Heart right ventricle (tissue), 16 donors: ENCODE results near the gene DBP. TPM values are rescaled to one million over a fixed set of nuclear protein-coding genes. Genes with fewer than 3 reads are reported as not detected.
A peak's percentile ranks its signal among the peaks of the same experiment; 100 is the strongest.

Experiments
- ATAC-seq, 8 donors: fragments of 200-7000 bp; cut with Tn5 transposase; one replicate each; pipeline ENCODE4 v1.9.1; 2020; ENCODE audit warnings: mild to moderate bottlenecking in 8 of 8, moderate library complexity in 8 of 8, moderate number of reproducible peaks in 1 of 8
- DNase-seq, 2 donors: peaks; one replicate each; pipeline ENCODE4 v3.0.0-alpha.2; 2020
- H3K27ac ChIP-seq, 10 donors: fragments of 200-600 bp; sonication (generic) in 2 of 10; one replicate each; pipeline versions ENCODE4 v1.5.0 to v1.8.0; 2020 to 2022; ENCODE audit warnings: mild to moderate bottlenecking in 3 of 10
- H3K27me3 ChIP-seq, 7 donors: fragments of 200-600 bp; one replicate each; pipeline ENCODE4 v1.8.0; 2021 to 2022; ENCODE audit warnings: mild to moderate bottlenecking in 2 of 7
- H3K36me3 ChIP-seq, 9 donors: fragments of 200-600 bp; sonication (generic) in 1 of 9; one replicate each; pipeline versions ENCODE4 v1.5.0 to v1.8.0; 2020 to 2022; ENCODE audit warnings: mild to moderate bottlenecking in 2 of 9
- H3K4me1 ChIP-seq, 9 donors: fragments of 200-600 bp; sonication (generic) in 1 of 9; one replicate each; pipeline versions ENCODE4 v1.5.0 to v1.8.0; 2020 to 2022; ENCODE audit warnings: mild to moderate bottlenecking in 4 of 9
- H3K4me3 ChIP-seq, 10 donors: fragments of 200-600 bp; sonication (generic) in 2 of 10; one replicate each; pipeline versions ENCODE4 v1.5.0 to v1.8.0; 2020 to 2022; ENCODE audit warnings: mild to moderate bottlenecking in 7 of 10, moderate library complexity in 2 of 10
- H3K9me3 ChIP-seq, 11 donors: fragments of 200-600 bp in 10 of 11; sonication (generic) in 2 of 11; one replicate each; pipeline versions ENCODE4 v1.5.0 to v1.8.0; 2013 to 2022; ENCODE audit warnings: mild to moderate bottlenecking in 2 of 11, control low read depth in 1 of 11, moderate library complexity in 1 of 11
- WGBS, 2 donors: extraction: QIAGEN DNeasy Blood & Tissue Kit; methylation state at CpG; one replicate each; pipeline ENCODE4 v1.1.7; 2013; ENCODE audit warnings: inconsistent platforms in 1 of 2; 5-methylcytosine and 5-hydroxymethylcytosine counted together
- intact Hi-C, 10 donors: fragments of 100-400 bp; cut with DNase I; formaldehyde crosslinking; loops; one replicate each; pipeline versions ENCODE4 v1.11.1 to v1.14.2; 2022
- polyA plus RNA-seq, 2 donors: library from polyadenylated mRNA; stranded (reverse); fragments of 200-250 nt; gene quantifications; one replicate each; pipeline ENCODE4 v1.2.3, GENCODE V29; 2013
- total RNA-seq, 10 donors: library from RNA; stranded (reverse); fragmentation: NEBNext Ultra II Directional in 3 of 10; extraction: Animal tissue kit (Norgen Biotek cat#: 25700) in 3 of 10; gene quantifications; one replicate each; pipeline versions ENCODE4 v1.2.1 to v1.2.4, GENCODE V29; 2021 to 2023
- TF ChIP-seq, protein P1 (sequence below), 9 donors: fragments of 200-600 bp; sonication (generic) in 2 of 9; IDR thresholded peaks; one replicate each; pipeline versions ENCODE4 v1.5.0 to v1.8.0; 2021 to 2022; ENCODE audit warnings: antibody characterized with exemption in 9 of 9, mild to moderate bottlenecking in 5 of 9, moderate library complexity in 1 of 9
- donor health status: Arrhythmogenic right ventricular cardiomyopathy.
- donor health status: ischemic (EF 13 %, LVEDD 7.1; RV severe dilation, severe dysfunction).
- donor health status: healthy with polysubstance abuse.
- donor health status: DM: no; HTN: yes; CAD: no.
- donor health status: DM: no; HTN: no; CAD: no.
- donor health status: ischemic (EF 25% LVEDD 6.9; RV normal size, moderate dysfunction).
- donor health status: ischemic (EF 25% LVEDD 5.7; RV mildly dilated, moderate dysfunction).
- donor health status: healthy.
- donor health status: DM: yes; HTN: yes; CAD: no.
- donor health status: Ischemic cardiomyopathy.
- donor health status: ischemic (EF 35%, LVEDD 5.7; RV mildly dilated, moderate dysfunction).
- donor health status: nonischemic (EF 11% LVEDD 7.7; RV severe dilation, severe dysfunction).
- donor health status: DM: yes; HTN: yes; CAD: no.
- donor health status: PGD.
- donor health status: ischemic (EF 29% LVEDD 5.4; RV normal size, mild dysfunction).
- donor health status: nonischemic (EF 23%, LVEDD 6.1; RV moderate dilation, normal function).

DBP gene
- total and polyA plus RNA-seq, 12 donors, result 2.4 to 30.0 (median 12.2) TPM

DNA sequence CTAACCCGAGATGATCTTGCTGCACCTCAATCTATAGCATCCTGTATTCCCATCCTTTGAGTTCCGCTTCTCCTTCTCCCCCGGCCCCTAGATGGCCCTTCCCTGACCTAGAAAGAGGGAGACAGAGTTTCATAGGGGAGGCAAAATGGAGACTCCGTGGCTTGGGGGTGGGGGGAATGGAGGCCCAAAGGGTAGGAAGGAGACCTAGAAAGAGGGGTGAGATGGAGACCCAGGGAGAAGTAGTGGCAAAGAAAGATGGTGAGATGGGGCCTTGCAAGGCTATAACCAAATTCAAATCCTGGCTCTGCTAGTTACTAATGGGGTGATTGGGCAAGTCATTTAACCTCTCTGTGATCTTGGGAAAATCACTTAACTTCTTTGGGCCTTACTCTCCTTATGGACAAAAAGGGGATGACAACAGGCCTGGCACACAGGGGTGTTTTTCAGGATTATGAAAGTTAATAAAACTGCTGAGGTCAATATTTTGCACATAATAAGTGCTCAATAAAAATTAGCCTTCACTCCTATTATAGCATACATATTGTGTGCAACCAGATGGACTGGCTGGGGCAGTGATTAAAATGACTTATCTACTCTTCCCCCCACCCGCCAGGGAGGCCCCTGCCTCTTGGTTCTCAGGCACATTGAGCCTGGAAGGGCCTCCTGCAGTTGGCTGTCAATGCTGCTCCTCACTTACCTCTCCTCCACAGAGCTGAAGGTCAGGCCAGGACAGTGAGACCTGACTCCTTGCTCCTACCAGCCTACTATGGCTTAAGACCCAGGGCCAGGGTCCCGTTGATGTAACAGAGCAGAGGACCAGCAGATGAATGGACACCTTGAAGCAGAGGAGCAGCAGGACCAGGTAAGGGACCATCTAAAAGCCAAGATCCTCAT lies 17.2 kb downstream of the DBP start:
- DNase-seq (no peak), ATAC-seq (no peak)
- Histone ChIP-seq H3K36me3 (peaks cover 0 to 36% (median 22%) of the 10 kb centered on the region in 9 donors), H3K27me3 (no peaks in the 10 kb centered on the region), H3K9me3 (no peaks in the 10 kb centered on the region), H3K27ac (peak overlapping the region; percentile 64 to 93 (median 88)), H3K4me3 (peak overlapping the region; percentile 26 to 95 (median 78)), H3K4me1 (peaks cover 18 to 66% (median 39%) of the 10 kb centered on the region in 9 donors)
- intact Hi-C loops, result no loop called here
- TF ChIP-seq, protein P1, sequence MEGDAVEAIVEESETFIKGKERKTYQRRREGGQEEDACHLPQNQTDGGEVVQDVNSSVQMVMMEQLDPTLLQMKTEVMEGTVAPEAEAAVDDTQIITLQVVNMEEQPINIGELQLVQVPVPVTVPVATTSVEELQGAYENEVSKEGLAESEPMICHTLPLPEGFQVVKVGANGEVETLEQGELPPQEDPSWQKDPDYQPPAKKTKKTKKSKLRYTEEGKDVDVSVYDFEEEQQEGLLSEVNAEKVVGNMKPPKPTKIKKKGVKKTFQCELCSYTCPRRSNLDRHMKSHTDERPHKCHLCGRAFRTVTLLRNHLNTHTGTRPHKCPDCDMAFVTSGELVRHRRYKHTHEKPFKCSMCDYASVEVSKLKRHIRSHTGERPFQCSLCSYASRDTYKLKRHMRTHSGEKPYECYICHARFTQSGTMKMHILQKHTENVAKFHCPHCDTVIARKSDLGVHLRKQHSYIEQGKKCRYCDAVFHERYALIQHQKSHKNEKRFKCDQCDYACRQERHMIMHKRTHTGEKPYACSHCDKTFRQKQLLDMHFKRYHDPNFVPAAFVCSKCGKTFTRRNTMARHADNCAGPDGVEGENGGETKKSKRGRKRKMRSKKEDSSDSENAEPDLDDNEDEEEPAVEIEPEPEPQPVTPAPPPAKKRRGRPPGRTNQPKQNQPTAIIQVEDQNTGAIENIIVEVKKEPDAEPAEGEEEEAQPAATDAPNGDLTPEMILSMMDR (IDR thresholded peaks at IDR 0.05), result no peak
- 30 to 31% methylated on average over 6 of the region's 6 CpGs for WGBS, 2 donors

DNA sequence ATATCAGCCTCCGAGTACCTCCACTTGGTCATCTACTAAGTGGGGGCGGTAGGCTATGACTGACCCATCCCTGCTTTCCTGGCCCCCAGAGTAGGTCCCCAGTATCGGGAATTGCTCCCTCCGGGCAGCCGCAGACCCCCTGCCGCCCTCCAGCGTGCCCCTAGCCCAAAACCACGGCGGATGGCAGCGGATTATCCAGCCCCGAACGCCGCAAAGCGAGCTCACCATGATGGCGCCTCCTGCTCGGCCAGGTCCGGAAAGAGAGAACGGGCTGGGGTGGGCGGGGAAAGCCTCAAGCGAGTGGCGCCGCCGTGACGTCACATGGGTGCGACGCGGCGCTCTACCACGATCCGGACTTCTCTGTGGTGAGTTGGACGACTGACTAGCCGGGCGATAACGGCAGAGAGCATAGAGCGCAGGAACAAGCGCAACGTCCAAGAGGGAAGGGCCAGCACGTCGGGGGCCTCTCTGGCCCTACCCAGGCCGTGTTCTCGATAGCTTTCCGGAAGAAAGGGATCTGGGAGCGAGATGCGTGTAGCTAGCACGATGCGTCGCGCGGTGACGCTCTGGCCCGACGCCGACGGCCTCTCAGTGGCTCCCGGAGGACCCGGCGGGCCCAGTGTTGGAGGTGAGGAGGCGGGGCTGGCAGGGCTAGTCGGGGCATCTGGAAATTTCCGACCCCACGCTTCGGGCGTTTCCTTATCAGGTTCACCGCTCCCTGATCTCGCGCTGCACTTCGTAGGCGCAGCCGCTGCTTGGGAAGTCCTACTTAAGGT lies 18.1 kb downstream of the DBP start, which contains the start of the genes RPL18 and SPHK2:
RPL18 (minus strand) TSS at position 263 of the 776 bp plus-strand sequence; CDS start at position 228, 35 bp downstream.
SPHK2 (plus strand) TSS at position 591 of the 776 bp plus-strand sequence. CDS start 1,009 bp downstream, outside the sequence.
- intact Hi-C loops, result loop anchor here in 1 of 10 donors (1.0 kb wide), 1 partner anchor 30 kb away; no protein-coding TSS in a partner anchor
- 0% methylated on average over 69 of the region's 69 CpGs for WGBS, 2 donors
- H3K36me3 ChIP-seq, result peaks cover 0 to 39% (median 22%) of the 10 kb centered on the region in 9 donors
- H3K27me3 ChIP-seq, result no peaks in the 10 kb centered on the region
- H3K9me3 ChIP-seq, result no peaks in the 10 kb centered on the region
- DNase-seq, result peak; percentile 97 to 98
- H3K4me1 ChIP-seq, result peaks cover 18 to 60% (median 37%) of the 10 kb centered on the region in 9 donors
- H3K27ac ChIP-seq, result peak within 1 kb of the TSS; percentile 64 to 93 (median 88)
- ATAC-seq, result peak; percentile 90 to 95 (median 93)
- TF ChIP-seq, protein P1 (IDR thresholded peaks at IDR 0.05), result peak in 1 of 9 donors; percentile 9
- peak within 1 kb of the TSS; percentile 74 to 95 (median 81) for H3K4me3 ChIP-seq

- peaks cover 0 to 39% (median 22%) of the 10 kb centered on the region in 9 donors for H3K36me3 ChIP-seq
- no peaks in the 10 kb centered on the region for H3K9me3 ChIP-seq
- WGBS, 2 donors, result 1 to 2% methylated on average over 18 of the region's 18 CpGs
- TF ChIP-seq, protein P1 (IDR thresholded peaks at IDR 0.05), result no peak
- intact Hi-C loops, result loop anchor here in 1 of 10 donors (1.0 kb wide), 1 partner anchor 29 kb away; no protein-coding TSS in a partner anchor
- peak overlapping the region; percentile 74 to 95 (median 81) for H3K4me3 ChIP-seq
- H3K27me3 ChIP-seq, result no peaks in the 10 kb centered on the region
- DNase-seq, result no peak
- H3K4me1 ChIP-seq, result peaks cover 14 to 53% (median 33%) of the 10 kb centered on the region in 9 donors
- ATAC-seq, result no peak
- H3K27ac ChIP-seq, result peak overlapping the region; percentile 53 to 92 (median 88)
Measured at GRCh38 chr19:48618278-48618915, 18.8 kb downstream of the DBP start.
